GF-D8 (cell line): ENCODE measurements around the gene IQSEC1.

Experiments used
- DNase-seq: peaks from one replicate; lab custom pipeline; 2025; lab: John Stamatoyannopoulos, UW

The IQSEC1 gene

DNA sequence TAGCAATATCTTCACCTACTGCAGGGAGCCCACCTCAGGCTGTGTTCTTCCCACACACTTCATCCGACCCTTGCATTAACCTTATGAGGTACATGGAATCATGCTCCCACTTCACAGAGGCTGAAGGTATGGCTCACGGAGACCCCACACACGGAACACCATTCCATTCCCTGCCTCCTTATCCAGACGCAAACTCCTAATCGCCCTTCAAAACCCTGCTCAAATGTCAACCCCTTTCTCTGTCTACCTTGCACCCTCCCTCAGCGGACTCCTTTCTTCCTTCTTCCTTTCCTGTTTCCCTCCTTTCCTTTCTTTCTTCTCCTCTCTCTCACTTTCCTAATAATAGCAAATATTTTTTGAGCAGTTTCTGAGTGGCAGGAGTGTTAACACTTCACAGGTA is 23.8 kb downstream of the IQSEC1 start:
- DNase-seq, result no peak

DNA sequence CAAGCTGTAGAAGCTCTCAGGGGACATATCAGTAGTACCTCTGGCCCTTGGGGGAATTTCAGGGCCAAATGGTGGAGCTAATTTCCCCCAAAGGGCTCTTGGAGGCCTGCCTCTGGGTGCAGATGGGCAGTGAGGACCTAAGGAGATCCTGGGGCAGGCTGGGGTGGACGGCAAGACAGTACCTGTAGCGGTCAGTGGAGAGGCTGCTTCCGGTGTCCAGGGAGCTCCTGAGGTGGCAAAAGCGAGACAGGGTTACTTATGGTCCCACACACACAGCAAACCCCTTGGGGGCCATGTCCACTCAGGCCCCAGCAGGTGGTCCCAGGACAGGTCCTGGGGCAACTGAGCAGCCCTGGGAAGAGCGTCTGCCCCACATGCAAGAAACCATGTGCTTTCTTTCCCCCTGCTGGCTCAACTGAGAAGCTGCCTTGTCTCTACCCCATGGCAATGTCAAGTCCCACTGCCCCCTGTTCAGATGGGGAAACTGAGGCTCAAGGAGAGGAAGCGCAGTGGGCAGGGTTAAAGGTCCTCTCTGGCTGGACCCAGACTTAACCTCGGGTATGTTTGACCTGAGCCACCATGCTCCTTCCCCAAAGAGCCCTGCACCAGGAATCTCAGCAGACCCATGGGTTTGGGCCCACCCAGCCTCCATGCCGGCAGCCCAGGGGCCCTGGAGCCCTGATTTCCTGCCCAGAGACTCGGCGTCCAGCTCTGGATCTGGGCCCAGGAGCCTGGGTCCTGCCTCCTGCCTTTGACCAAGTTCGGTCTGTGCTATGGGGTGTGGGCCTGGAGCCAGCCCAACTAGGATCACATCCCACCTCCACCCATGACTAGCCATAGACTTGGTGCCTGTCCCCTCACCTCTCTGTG is 25.7 kb downstream of the IQSEC1 start:
- DNase-seq, result no peak

GRCh38 chr3:13046569-13047274 is 26.5 kb downstream of the IQSEC1 start:
- DNase-seq, result no peak

DNA sequence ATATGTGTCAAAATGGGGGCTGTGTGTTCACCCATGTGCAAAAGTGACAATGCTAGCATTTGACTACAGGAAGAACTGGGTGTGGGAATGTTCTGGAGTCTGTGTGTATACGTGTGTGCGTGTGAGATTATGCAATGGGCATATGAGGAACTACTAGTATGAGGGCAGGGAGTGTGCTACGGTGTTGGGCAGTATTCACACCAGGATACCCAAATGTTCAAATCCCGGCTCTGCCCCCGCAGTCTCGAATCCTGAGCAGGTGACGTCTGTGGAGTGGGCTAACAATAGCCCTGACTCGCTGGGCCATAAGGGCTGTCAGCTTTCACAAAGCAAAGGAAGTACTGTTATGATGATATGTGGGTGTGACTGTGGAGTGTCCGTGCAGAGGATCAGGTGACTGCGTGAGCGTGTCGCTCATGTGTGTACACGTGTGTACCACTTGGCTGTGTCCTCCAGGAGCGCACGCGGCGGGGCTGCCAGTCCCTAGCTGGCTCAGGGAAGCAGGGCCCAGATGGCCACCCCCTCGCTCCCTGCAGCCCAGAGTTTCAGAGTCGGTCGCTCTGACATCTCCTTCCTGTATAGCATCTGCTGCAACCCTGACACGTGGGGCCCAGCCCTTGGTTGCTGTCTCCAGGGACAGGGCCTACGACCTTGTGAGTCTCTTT is 27.2 kb downstream of the IQSEC1 start:
- DNase-seq, result no peak

DNA sequence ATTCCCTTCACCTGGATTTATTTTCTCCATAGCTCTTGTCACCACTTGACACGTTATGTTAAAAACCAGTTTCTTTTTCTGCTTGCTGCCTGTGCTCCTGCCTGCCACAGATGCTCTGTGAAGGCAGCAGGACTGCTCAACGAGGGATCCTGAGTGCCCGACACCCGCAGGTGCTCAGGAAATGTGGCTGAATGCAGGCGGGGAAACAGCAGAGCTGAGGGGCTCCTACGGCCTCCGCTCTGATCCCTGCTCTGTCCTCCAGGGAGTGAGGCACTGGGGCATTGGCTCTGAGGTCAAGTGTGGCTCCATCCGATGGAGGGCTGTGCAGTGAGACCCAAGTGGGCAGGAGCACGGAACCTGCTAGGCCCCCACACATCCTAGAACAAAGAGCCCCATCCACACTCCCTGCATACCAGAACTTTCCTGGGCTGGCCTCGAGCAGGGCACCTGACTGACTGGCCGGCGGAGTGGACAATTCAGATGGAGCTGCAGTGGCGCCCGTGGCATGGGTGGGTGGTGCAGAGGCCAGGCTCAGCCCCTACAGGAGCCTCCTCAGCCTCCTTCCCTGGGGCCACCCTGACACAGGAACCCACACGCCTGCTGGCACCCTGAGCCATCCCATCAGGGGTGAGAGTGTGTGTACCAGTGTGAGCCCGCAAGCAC is 27.9 kb downstream of the IQSEC1 start:
- DNase-seq, result no peak

DNA sequence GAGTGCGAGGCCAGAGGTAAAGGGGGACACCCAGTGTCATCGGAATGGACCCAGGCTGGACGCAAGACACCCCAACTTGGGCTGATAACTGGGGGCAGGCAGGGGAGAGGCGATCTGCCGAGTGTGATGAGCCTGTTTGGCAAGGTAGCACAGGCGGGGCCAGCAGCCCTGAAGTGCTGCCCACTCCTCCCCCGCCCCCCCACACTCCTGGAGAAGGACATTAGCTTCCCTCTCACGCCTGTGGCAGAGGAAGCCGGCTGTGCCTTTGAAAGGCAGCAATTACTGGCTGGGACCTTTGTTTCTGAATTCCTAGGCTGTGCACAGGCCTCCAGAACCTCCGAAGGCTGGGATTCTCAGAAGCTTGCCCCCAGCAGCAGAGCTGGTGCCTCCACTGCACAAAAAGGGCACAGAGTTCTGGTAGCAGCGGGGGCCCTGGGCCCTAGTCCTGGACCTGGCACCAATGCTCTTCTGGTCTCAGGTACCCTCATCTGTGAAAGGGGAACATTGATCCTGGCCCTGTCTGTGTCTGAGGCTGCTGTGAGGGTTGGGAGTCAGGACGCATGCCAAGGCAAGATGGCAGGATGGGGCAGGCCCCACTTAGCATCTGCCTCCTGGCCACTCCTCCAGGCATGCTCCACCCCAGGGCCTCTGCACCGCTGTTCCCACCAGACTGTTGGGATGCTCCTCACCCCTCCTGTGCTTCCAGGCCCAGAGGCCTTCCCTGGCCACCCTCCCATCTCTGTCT is 28.6 kb downstream of the IQSEC1 start:
- DNase-seq, result no peak

GRCh38 chr3:13043656-13044055 is 29.6 kb downstream of the IQSEC1 start:
- DNase-seq, result no peak

- no peak for DNase-seq
Measured at GRCh38 chr3:13042715-13043271, 30.4 kb downstream of the IQSEC1 start.

GRCh38 chr3:13042127-13042701 is 31.0 kb downstream of the IQSEC1 start:
- no peak for DNase-seq

DNA sequence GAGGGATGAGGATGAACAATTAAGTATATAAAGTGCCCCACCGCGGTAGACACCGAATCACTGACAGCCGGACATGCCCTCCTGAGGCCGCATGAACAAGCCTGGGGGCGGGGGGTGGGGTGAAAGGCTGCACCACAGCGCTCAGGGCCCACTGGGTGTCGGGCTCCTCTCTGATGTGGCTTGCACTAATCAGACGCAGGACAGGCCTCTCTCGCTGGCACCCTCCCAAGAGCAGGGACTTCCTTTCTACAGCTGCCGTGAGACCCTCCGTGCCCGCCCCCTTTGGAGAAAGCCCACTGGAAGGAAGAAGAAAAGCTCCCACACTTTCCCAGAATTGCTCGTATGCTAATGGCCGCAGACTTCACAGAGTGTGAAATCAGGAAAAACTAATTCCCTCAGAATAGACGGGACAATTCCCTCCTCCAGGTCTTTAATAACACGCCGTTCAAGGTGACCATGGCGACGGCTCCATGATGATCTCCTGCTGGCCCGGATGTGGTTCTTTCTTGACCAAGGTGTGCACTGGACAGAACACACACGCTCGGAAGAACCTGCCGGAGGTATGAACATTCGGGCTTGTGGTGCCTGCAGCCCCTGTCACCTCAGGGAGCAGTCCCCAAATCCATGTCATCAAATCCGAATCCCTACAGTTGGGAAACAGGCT is 32.0 kb downstream of the IQSEC1 start:
- DNase-seq, result no peak

GRCh38 chr3:13040361-13041074 is 32.7 kb downstream of the IQSEC1 start:
- no peak for DNase-seq

DNA sequence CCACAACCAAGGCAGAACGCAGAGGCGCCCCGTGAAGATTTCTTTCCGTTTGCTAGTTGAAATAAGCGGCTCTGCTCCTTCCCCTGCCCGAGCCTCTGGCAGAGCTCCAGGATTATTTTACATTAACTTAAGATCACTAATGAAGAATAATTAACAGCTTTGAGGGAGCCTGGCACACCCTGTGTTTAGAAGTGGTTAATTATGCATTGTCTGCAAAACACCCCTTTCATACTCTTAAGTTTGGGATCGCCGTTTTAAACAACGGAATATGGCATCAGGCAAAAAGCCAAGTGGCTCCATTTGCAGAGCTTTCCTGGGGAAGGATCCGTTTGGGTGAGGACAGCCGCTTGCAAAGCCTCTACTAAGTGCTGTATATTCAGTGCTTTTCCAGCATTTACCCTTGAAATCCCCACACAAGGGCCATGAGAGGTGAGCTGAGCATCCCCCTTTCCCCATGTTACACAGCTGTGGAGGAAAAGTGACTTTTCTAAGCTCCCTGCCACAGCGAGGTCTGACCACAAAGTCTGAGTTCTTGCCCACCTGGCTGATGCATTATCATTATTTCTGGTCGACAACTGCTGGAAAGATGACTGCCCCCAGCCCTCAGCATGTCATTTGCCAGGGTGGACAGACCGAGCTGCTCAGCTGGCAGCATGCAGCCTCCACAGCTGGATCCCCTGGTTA is 33.9 kb downstream of the IQSEC1 start:
- no peak for DNase-seq

GRCh38 chr3:13037458-13038117 is 35.6 kb downstream of the IQSEC1 start:
- no peak for DNase-seq

DNA sequence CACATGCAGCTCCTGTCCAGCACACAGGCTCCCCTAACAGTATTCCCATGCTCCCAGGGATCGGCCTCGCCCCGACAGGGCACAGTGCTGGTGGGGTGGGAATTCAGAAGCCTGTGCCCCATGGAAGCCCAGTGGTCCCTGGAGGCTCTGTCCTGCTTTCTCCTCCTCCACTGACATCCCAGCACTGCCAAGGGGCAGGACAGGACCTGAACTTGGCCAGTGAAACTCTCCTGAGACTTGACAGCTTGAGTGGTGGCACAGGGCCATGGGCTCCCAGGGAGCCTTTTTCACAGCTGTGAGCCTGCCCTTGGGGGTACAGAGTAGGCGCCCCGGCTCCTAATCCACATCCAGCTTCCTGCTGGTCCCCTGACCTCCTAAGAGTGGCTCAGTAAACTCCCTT is 38.4 kb downstream of the IQSEC1 start:
- DNase-seq, result no peak

DNA sequence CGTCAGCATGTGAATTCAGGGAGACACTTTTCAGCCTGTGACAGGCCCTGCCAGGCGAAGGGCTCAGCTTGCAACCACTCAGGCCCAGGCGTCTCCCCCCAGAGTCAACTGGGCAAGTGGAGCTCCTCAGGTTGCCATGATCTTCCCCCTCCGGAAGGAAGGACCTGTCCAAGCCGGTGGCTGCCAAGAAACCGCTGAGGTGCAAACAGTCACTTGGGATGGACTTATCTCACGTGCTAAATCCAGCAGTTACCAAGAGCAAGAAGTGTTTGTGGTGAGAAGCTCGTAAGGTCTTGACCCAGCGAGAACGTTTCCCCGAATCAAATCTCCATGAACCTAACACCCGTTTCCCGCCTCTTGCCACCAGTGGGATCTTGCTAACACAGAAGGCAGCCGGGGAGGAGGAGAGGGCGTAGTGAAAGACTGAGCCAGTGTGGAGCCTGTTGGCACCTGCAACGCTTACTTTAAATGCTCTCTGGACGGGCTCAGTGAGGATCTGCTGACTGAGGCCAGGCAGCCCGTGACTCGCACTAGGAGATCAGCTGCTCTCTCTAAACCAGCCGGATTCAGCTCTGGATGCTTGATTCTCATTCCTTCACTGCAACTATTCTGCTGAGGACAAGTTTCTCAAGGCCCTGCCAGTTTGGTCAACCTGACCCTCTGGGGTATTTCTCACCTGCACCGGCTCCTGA is 39.0 kb downstream of the IQSEC1 start:
- no peak for DNase-seq

DNA sequence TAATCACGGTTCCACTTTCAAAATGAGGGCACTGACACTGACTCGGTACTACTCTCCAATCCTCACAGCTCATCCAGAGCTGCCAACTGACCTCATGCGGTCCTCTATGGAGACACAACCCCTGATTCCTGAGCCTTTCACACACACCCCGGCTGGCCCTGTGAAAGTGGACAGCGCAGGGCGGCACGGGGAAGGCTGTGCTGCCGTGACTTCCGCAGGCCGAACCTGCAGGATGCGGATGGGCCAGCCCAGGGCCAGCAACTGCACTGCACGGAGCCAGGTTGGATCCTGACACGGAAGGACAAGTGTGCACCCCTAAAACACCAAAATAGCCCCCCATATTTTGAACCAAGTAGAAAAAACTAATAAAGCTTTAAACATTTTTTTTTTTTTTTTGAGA is 41.0 kb downstream of the IQSEC1 start:
- DNase-seq, result no peak

DNA sequence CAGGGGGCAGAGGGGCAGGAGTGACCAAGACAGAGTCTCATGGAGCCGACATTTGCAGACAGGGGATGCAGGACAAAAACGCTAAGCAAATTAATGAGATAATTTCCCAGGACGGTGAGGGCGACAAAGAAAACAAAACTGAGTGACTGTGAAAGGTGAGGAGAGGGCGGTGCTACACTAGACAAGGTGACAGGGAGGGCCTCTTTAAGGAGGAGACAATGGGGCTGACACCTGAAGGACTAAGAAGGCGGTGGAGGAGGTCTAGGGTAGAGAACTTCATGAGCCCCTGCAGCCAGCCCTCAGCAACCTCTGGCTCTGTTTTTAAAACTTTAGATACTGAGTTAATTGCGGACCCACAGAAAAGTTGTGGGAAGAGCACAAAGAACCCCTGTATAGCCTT is 41.6 kb downstream of the IQSEC1 start:
- no peak for DNase-seq

DNA sequence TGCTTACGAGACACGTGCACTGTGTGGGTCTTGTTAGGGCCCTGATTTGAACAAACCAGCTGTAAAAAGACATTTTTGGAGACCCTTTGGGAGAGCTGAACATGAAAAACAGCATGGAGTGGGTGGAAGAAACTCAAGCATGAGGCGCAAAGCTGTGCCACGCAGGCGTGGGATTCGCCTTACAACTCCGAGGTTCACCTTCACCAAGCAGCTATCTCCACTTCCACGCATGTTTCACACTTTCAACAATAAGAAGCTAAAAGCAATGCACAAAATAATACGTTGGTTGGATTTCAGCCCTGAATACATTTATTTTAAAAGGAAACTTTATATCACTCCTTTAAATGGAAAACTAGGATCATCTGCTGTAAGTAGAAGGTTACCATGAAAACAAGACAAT is 42.5 kb downstream of the IQSEC1 start:
- no peak for DNase-seq
